ENCODE measurements around the gene DAPK2.
A peak's percentile ranks its signal among the peaks of the same experiment; 100 is the strongest.

The DAPK2 gene

GRCh38 chr15:64024172-64025050 is 21.9 kb downstream of the DAPK2 start:
- DNase-seq (ENCODE audit: low read depth in 2 of 2), result no peak

- no peak for DNase-seq (ENCODE audit: low read depth in 2 of 2)
These were observed 23.1 kb downstream of the DAPK2 start for GRCh38 chr15:64023220-64023619.

- no peak for DNase-seq (ENCODE audit: low read depth in 2 of 2)
These were observed 23.7 kb downstream of the DAPK2 start for GRCh38 chr15:64022571-64022970.

- DNase-seq (ENCODE audit: low read depth in 2 of 2), result no peak
These were observed 26.5 kb downstream of the DAPK2 start for GRCh38 chr15:64019764-64020163.

- no peak for DNase-seq (ENCODE audit: low read depth in 2 of 2)
These were observed 28.6 kb downstream of the DAPK2 start for GRCh38 chr15:64017591-64018163.

GRCh38 chr15:64017082-64017588 is 29.1 kb downstream of the DAPK2 start:
- no peak for DNase-seq (ENCODE audit: low read depth in 2 of 2)

GRCh38 chr15:64016257-64016656 is 30.0 kb downstream of the DAPK2 start:
- DNase-seq (ENCODE audit: low read depth in 2 of 2), result no peak

GRCh38 chr15:64014995-64015394 is 31.3 kb downstream of the DAPK2 start:
- DNase-seq (ENCODE audit: low read depth in 2 of 2), result no peak

GRCh38 chr15:64013179-64014062 is 32.9 kb downstream of the DAPK2 start:
- peak in 1 of 2 donors; percentile 24 for DNase-seq (ENCODE audit: low read depth in 2 of 2)

- no peak for DNase-seq (ENCODE audit: low read depth in 2 of 2)
These were observed 34.5 kb downstream of the DAPK2 start for GRCh38 chr15:64011736-64012135.

GRCh38 chr15:64010719-64011118 is 35.6 kb downstream of the DAPK2 start:
- DNase-seq (ENCODE audit: low read depth in 2 of 2), result peak; percentile 70 to 77

- DNase-seq (ENCODE audit: low read depth in 2 of 2), result peak; percentile 41 to 56
These were observed 36.5 kb downstream of the DAPK2 start for GRCh38 chr15:64009798-64010261.

GRCh38 chr15:64009241-64009640 is 37.0 kb downstream of the DAPK2 start:
- DNase-seq (ENCODE audit: low read depth in 2 of 2), result no peak

GRCh38 chr15:64008177-64008576 is 38.1 kb downstream of the DAPK2 start:
- no peak for DNase-seq (ENCODE audit: low read depth in 2 of 2)

GRCh38 chr15:64006642-64007041 is 39.6 kb downstream of the DAPK2 start:
- DNase-seq (ENCODE audit: low read depth in 2 of 2), result no peak

- DNase-seq (ENCODE audit: low read depth in 2 of 2), result no peak
These were observed 41.7 kb downstream of the DAPK2 start for GRCh38 chr15:64004587-64004986.

- DNase-seq (ENCODE audit: low read depth in 2 of 2), result no peak
These were observed 42.2 kb downstream of the DAPK2 start for GRCh38 chr15:64004056-64004455.

GRCh38 chr15:64003182-64003581 is 43.1 kb downstream of the DAPK2 start:
- no peak for DNase-seq (ENCODE audit: low read depth in 2 of 2)

GRCh38 chr15:64001148-64001547 is 45.1 kb downstream of the DAPK2 start:
- DNase-seq (ENCODE audit: low read depth in 2 of 2), result no peak

GRCh38 chr15:64000183-64000951 is 45.9 kb downstream of the DAPK2 start:
- no peak for DNase-seq (ENCODE audit: low read depth in 2 of 2)

GRCh38 chr15:63999177-63999576 is 47.1 kb downstream of the DAPK2 start:
- no peak for DNase-seq (ENCODE audit: low read depth in 2 of 2)

All from stimulated activated CD4-positive, alpha-beta T cell treated with anti-CD3 and anti-CD28 coated beads, Interleukin-15, amount 100 ng/mL, for 48 hours (primary cell).